ENCODE measurements around the gene DVL3. TPM values are rescaled to one million over a fixed set of nuclear protein-coding genes. Genes with fewer than 3 reads are reported as not detected.

The DVL3 gene
- polyA plus RNA-seq, 1 experiment: 33.9 TPM

GRCh38 chr3:184135149-184135910 is 19.8 kb upstream of the DVL3 start, which contains the start of gene EIF2B5:
Gene EIF2B5 (plus strand): TSS chr3:184135358. CDS start chr3:184135386, 28 bp downstream.
- CTCF ChIA-PET: interaction anchor here (0.6 to 3.5 kb wide), 8 partner anchors 10 to 243 kb away, joined by 3 to 24 read pairs (median 3); partner anchors contain the start of gene EEF1AKMT4
- Histone ChIP-seq H3K36me3 (ENCODE audit: control insufficient read depth, insufficient read depth, low read length) (peaks cover 4% of the 10 kb centered on the region; the same call in 1 of the 2 replicates), H3K4me3 (ENCODE audit: low read depth, low read length) (peak within 1 kb of the TSS; percentile 85), H3K27me3 (ENCODE audit: control insufficient read depth, insufficient read depth, low read length) (no peaks in the 10 kb centered on the region)
- POLR2A ChIA-PET: interaction anchor here (0.7 kb wide), 2 partner anchors 10 to 41 kb away, joined by 3 to 11 read pairs; no protein-coding TSS in a partner anchor
- peak; percentile 77 for DNase-seq (ENCODE audit: low read depth)
- TF ChIP-seq CTCF (IDR thresholded peaks at IDR 0.05; ENCODE audit: insufficient read depth, low read depth, low read length): peak; percentile 53

- Histone ChIP-seq H3K36me3 (ENCODE audit: control insufficient read depth, insufficient read depth, low read length) (peaks cover 5% of the 10 kb centered on the region; the same call in 1 of the 2 replicates), H3K4me3 (ENCODE audit: low read depth, low read length) (peak overlapping the region; percentile 85), H3K27me3 (ENCODE audit: control insufficient read depth, insufficient read depth, low read length) (no peaks in the 10 kb centered on the region)
- no peak for DNase-seq (ENCODE audit: low read depth)
- ChIA-PET CTCF (interaction anchor here (0.6 to 3.5 kb wide), 5 partner anchors 9 to 114 kb away, joined by 3 to 24 read pairs (median 3); partner anchors contain the start of gene EEF1AKMT4), POLR2A (no interaction called here)
- no peak for TF ChIP-seq CTCF (IDR thresholded peaks at IDR 0.05; ENCODE audit: insufficient read depth, low read depth, low read length)
These were observed 19.3 kb upstream of the DVL3 start for GRCh38 chr3:184135911-184136260.

DNA sequence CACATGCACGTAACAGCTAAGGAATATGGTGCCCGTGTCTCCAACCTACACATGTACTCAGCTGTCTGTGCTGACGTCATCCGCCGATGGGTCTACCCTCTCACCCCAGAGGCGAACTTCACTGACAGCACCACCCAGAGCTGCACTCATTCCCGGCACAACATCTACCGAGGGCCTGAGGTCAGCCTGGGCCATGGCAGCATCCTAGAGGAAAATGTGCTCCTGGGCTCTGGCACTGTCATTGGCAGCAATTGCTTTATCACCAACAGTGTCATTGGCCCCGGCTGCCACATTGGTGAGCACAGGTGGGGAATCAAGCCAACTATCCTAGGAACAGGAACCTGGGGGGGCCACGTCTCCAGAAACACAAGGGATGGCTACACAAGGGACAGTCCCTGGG is 14.7 kb upstream of the DVL3 start:
- Histone ChIP-seq H3K36me3 (ENCODE audit: control insufficient read depth, insufficient read depth, low read length) (peaks cover 34% of the 10 kb centered on the region), H3K27me3 (ENCODE audit: control insufficient read depth, insufficient read depth, low read length) (no peaks in the 10 kb centered on the region), H3K4me3 (ENCODE audit: low read depth, low read length) (no peak overlapping the region)
- DNase-seq (ENCODE audit: low read depth): no peak
- TF ChIP-seq CTCF (IDR thresholded peaks at IDR 0.05; ENCODE audit: insufficient read depth, low read depth, low read length): no peak
- ChIA-PET POLR2A (no interaction called here), CTCF (no interaction called here)

DNA sequence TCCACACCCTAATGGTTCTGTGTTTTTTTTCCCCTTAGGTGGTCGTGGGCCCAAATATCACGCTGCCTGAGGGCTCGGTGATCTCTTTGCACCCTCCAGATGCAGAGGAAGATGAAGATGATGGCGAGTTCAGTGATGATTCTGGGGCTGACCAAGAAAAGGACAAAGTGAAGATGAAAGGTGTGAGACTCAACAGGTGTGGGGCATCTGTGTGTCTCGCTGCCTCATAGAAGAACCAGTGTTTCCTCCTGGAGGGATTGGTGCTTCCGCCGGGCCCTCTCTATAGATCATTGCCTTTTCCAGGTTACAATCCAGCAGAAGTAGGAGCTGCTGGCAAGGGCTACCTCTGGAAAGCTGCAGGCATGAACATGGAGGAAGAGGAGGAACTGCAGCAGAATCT is 13.0 kb upstream of the DVL3 start:
- POLR2A ChIA-PET: no interaction called here
- no peak overlapping the region for H3K4me3 ChIP-seq (ENCODE audit: low read depth, low read length)
- H3K27me3 ChIP-seq (ENCODE audit: control insufficient read depth, insufficient read depth, low read length): no peaks in the 10 kb centered on the region
- H3K36me3 ChIP-seq (ENCODE audit: control insufficient read depth, insufficient read depth, low read length): peaks cover 38% of the 10 kb centered on the region
- CTCF ChIA-PET: no interaction called here
- DNase-seq (ENCODE audit: low read depth): no peak
- no peak for TF ChIP-seq CTCF (IDR thresholded peaks at IDR 0.05; ENCODE audit: insufficient read depth, low read depth, low read length)

DNA sequence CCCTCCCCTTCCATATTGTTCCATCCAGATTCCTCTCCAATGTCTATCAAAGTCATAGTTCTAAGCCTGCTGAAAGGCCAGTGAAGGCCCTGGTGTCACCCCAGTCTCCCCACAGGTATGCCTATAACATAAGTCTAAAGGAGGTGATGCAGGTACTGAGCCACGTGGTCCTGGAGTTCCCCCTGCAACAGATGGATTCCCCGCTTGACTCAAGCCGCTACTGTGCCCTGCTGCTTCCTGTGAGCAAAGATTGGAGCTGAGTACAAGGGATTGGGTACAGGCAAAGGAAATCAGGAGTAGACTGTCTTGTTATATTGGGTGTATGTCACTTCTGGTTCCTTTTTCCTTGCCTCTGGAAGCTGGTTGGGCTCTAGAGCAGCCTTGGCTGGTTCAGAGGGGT is 11.8 kb upstream of the DVL3 start:
- no peaks in the 10 kb centered on the region for H3K27me3 ChIP-seq (ENCODE audit: control insufficient read depth, insufficient read depth, low read length)
- POLR2A ChIA-PET: no interaction called here
- TF ChIP-seq CTCF (IDR thresholded peaks at IDR 0.05; ENCODE audit: insufficient read depth, low read depth, low read length): no peak
- CTCF ChIA-PET: interaction anchor here (4.2 kb wide), 1 partner anchor 8 kb away, joined by 24 read pairs; the partner anchor contains the start of gene EIF2B5
- H3K4me3 ChIP-seq (ENCODE audit: low read depth, low read length): no peak overlapping the region
- no peak for DNase-seq (ENCODE audit: low read depth)
- peaks cover 35% of the 10 kb centered on the region for H3K36me3 ChIP-seq (ENCODE audit: control insufficient read depth, insufficient read depth, low read length)

Data from BJ (cell line).